Measurements from ENCODE around the gene ENTPD2. TPM values are rescaled to one million over a fixed set of nuclear protein-coding genes. Genes with fewer than 3 reads are reported as not detected.

ENTPD2 gene
- polyA plus RNA-seq, 1 experiment = not detected

- ChIA-PET POLR2A (interaction anchor here (1.4 kb wide), 1 partner anchor 86 kb away, joined by 3 read pairs; no protein-coding TSS in a partner anchor), CTCF (interaction anchor here (0.6 to 2.2 kb wide), 34 partner anchors 8 to 242 kb away, joined by 3 to 15 read pairs (median 6); partner anchors contain the start of genes AJM1, C8G, CLIC3 and FBXW5)
- H3K9me3 ChIP-seq (ENCODE audit: control insufficient read depth, insufficient read depth, low read length) = no peaks in the 10 kb centered on the region; the same call in 1 of the 2 replicates
- H3K4me3 ChIP-seq (ENCODE audit: low read depth, low read length) = no peak overlapping the region; the same call in 1 of the 2 replicates
- no peaks in the 10 kb centered on the region for H3K27me3 ChIP-seq (ENCODE audit: control insufficient read depth, insufficient read depth, low read length)
- TF ChIP-seq CTCF (IDR thresholded peaks at IDR 0.05; ENCODE audit: low read depth, low read length) = peak; percentile 88
- DNase-seq (ENCODE audit: low read depth, low spot score) = no peak
- no peak overlapping the region for H3K27ac ChIP-seq (ENCODE audit: low read depth, low read length)
These were observed 24.6 kb downstream of the ENTPD2 start for GRCh38 chr9:137029058-137029936.

GRCh38 chr9:137028263-137029057 lies 25.4 kb downstream of the ENTPD2 start:
- Histone ChIP-seq H3K27ac (ENCODE audit: low read depth, low read length) (no peak overlapping the region), H3K27me3 (ENCODE audit: control insufficient read depth, insufficient read depth, low read length) (no peaks in the 10 kb centered on the region), H3K9me3 (ENCODE audit: control insufficient read depth, insufficient read depth, low read length) (no peaks in the 10 kb centered on the region; the same call in 1 of the 2 replicates), H3K4me3 (ENCODE audit: low read depth, low read length) (peak overlapping the region; percentile 59)
- no peak for DNase-seq (ENCODE audit: low read depth, low spot score)
- CTCF ChIA-PET = interaction anchor here (0.6 to 2.2 kb wide), 27 partner anchors 8 to 241 kb away, joined by 3 to 15 read pairs (median 6); partner anchors contain the start of genes C8G, CLIC3, FBXW5 and PAXX
- POLR2A ChIA-PET = interaction anchor here (1.4 kb wide), 1 partner anchor 85 kb away, joined by 3 read pairs; no protein-coding TSS in a partner anchor
- peak; percentile 29; the same call in 1 of the 2 replicates for TF ChIP-seq CTCF (IDR thresholded peaks at IDR 0.05; ENCODE audit: low read depth, low read length)

DNA sequence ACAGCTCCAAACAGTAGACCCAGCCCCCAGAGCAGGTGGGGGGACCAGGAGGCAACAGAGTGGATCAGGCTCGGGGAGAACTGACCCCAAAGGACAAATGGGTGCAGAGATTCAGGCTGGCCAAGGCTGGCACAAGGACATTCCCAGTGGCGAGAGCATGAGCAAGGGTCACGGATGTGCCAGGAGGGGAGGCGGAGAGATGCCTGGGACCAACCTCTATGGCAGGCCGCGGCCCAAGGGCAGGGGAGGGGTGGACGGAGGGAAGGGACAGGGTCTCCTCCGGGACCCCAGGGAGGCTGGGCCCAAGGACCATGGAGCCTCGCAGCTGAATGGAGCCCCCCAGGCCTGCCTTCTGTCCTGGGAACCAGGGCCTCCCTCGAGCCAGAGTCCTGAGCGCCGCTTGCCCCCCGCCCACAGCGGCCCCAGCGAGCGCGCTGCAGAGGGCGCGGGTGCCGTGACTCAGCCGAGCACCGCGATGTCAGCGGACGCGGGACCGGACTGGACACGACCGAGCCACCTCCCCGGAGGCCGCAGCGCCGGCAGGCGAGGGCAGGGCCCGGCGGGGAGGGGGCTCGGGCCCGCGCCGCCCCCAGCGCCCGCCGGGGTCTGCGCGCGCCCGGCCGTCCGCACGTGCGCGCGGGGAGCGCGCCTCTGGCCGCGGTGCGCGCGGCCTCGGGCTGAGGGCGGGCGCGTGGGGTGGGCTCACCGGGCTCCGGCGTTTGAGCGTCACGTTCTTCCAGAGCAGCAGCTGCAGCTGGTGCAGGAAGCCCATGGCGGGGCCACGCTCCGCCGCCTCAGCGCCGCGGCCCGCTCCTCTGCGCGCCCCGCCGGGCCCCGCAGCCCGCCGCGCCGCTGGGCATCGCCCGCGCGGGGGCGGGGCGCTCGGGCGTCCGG lies 26.2 kb downstream of the ENTPD2 start, which contains the start of gene ABCA2:
TSS of gene ABCA2 (minus strand) at position 869 of the 894 bp plus-strand sequence. CDS start at position 772, 97 bp downstream.
- no peak within 1 kb of the TSS for H3K27ac ChIP-seq (ENCODE audit: low read depth, low read length)
- H3K27me3 ChIP-seq (ENCODE audit: control insufficient read depth, insufficient read depth, low read length) = no peaks in the 10 kb centered on the region
- no peak for DNase-seq (ENCODE audit: low read depth, low spot score)
- no peaks in the 10 kb centered on the region; the same call in 1 of the 2 replicates for H3K9me3 ChIP-seq (ENCODE audit: control insufficient read depth, insufficient read depth, low read length)
- H3K4me3 ChIP-seq (ENCODE audit: low read depth, low read length) = peak within 1 kb of the TSS; percentile 59
- CTCF ChIA-PET = no interaction called here
- TF ChIP-seq CTCF (IDR thresholded peaks at IDR 0.05; ENCODE audit: low read depth, low read length) = no peak
- POLR2A ChIA-PET = no interaction called here

DNA sequence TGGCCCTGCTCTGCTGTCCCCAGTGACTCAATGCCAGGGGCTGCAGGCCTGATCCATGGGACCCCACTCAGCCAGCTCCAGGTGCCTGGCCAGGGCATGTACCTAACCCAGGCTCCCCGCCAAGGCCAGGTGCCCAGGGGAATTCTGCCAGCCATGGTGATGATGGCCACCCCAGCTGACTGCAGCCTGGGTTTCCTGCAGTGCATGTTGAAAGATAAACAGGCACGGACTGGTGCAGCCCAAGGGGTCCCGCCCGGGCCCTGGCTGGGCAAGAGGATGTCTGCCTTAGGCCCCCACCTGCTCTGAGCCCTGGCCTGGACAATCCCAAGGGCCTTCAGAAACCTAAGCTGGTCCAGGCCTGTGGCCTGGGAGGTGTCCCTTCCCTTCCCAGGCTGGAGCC lies 27.0 kb downstream of the ENTPD2 start:
- no peak for DNase-seq (ENCODE audit: low read depth, low spot score)
- Histone ChIP-seq H3K9me3 (ENCODE audit: control insufficient read depth, insufficient read depth, low read length) (peaks cover 6% of the 10 kb centered on the region; the same call in 1 of the 2 replicates), H3K27me3 (ENCODE audit: control insufficient read depth, insufficient read depth, low read length) (no peaks in the 10 kb centered on the region), H3K4me3 (ENCODE audit: low read depth, low read length) (peak overlapping the region; percentile 58), H3K27ac (ENCODE audit: low read depth, low read length) (no peak overlapping the region)
- ChIA-PET POLR2A (no interaction called here), CTCF (interaction anchor here (0.7 kb wide), 1 partner anchor 11 kb away, joined by 3 read pairs; no protein-coding TSS in a partner anchor)
- no peak for TF ChIP-seq CTCF (IDR thresholded peaks at IDR 0.05; ENCODE audit: low read depth, low read length)

Data from AG04450 (cell line).